ENCODE results near the gene ATP8B3. TPM values are rescaled to one million over a fixed set of nuclear protein-coding genes. Genes with fewer than 3 reads are reported as not detected.

Gene ATP8B3, protein sequence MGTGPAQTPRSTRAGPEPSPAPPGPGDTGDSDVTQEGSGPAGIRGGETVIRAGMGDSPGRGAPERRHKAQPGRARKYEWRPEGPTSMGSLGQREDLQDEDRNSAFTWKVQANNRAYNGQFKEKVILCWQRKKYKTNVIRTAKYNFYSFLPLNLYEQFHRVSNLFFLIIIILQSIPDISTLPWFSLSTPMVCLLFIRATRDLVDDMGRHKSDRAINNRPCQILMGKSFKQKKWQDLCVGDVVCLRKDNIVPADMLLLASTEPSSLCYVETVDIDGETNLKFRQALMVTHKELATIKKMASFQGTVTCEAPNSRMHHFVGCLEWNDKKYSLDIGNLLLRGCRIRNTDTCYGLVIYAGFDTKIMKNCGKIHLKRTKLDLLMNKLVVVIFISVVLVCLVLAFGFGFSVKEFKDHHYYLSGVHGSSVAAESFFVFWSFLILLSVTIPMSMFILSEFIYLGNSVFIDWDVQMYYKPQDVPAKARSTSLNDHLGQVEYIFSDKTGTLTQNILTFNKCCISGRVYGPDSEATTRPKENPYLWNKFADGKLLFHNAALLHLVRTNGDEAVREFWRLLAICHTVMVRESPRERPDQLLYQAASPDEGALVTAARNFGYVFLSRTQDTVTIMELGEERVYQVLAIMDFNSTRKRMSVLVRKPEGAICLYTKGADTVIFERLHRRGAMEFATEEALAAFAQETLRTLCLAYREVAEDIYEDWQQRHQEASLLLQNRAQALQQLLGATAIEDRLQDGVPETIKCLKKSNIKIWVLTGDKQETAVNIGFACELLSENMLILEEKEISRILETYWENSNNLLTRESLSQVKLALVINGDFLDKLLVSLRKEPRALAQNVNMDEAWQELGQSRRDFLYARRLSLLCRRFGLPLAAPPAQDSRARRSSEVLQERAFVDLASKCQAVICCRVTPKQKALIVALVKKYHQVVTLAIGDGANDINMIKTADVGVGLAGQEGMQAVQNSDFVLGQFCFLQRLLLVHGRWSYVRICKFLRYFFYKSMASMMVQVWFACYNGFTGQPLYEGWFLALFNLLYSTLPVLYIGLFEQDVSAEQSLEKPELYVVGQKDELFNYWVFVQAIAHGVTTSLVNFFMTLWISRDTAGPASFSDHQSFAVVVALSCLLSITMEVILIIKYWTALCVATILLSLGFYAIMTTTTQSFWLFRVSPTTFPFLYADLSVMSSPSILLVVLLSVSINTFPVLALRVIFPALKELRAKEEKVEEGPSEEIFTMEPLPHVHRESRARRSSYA (N-terminal part only)
- total RNA-seq: 4.6 and 5.5 TPM in 2 replicates

DNA sequence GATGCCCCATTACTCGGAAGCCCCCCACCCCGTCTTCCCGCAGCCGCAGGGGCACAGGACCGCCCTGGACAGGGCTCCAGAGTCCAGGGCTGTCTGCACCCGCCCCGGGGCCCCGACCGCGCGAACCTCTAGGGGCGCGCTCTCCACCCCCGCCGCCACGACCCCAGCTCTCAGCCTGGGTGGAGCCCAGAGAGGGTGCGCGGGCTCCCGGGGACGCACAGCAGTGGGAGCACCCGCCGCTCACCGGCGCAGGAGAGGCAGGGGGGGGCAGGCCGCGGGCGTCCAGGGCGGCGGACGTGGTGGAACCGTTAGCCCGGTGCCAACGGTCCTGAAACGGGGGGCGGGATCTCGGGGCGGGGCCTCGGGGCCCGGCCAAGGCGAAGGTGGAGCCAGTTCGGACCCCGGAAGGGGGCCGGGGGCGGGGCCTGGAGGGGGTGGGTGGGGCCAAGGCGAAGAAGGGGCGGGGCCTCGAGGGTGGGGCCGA is at the start of gene ATP8B3:
Gene ATP8B3 (minus strand): TSS at position 335 of the 484 bp plus-strand sequence. CDS start 540 bp downstream, outside the sequence.

DNA sequence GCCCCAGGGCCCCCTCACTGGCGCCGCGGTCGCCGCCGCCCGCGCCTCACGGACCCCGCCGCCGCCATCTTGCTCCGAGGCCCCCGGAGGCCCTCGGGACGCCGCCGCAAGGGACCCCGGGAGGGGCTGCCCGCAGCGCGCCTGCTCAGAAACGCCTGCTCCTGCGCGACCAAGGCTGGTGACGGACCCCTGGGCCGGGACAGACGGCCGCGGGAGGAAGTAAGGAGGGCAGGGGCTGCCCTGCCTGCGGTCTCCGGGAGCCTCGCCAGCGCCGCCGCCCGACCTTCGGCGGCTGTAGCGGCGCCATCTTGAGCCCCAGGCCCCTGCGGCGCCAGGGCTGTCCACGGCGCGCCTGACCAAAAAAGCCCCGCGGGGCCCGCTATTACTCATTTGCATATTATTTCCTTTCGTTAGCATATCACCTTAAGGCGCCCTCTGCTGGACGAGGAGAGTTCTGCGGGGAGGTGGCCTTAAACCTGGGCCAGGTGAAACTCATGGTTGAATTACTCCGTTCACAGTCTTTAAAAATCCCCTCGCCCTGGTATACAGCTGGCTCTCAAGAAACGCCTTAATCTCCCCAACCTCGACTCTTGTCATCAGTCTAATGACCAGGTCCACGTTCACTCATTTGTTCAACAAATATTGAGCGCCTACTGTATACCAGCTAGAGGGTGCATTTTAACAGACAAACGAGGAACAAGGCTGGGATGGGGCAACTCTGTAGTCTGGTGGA is 36.5 kb upstream of the ATP8B3 start, which contains the start of gene REXO1:
Gene REXO1 (minus strand): TSS at position 85 of the 733 bp plus-strand sequence. CDS start 125 bp downstream, outside the sequence.

DNA sequence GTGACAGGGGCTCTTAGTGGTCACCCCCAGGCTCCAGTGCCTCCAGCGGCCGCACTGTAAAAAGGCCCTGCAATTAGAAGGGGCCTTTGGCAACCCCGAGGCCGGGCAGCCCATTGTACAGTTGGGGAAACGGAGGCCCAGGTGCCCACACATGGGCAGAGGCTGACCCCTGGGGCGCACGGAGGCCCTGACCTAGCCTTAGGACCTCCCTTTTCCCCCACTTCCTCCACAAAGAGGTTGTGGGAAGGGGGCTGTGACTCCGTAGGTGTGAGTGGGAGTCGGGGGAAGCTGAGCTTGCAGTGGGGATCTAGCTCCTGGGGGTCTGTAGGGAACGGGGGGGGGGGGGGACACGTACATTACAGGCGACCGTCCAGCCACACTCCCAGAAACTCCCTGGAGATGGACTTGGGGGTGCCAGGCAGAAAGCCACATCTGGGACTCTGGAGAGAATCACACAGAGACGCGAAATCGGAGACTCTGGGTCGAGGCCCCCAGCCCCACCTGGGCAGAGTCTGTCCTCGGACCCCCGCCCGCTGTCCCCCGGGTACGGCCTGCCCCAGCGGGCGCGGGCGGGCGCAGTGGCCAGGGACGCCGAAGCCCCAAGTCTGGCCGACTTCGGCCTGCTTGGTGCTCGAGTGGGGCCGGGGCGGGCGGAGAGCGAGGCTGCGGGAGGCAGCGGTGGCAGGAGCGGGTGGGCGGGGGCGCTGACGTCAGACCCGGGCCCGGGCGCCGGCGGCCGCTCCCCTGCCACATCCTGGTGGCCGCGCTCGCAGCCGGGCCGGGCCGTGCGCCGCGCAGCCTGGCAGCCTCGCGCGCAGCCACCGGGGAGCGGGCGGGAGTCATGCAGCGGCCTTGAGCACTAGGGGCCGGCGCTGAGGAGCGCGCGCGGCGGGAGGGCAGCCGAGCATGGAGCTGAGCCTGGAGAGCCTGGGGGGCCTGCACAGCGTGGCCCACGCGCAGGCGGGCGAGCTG is 59.0 kb downstream of the ATP8B3 start, which contains the start of gene ONECUT3:
Gene ONECUT3 (plus strand): TSS at position 750 of the 972 bp plus-strand sequence. CDS start 157 bp downstream, at position 907.

Other genes with a start within 250 kb of the ATP8B3 start
- 41.9 and 50.9 TPM in 2 replicates for gene MEX3D, start 244.0 kb downstream of the ATP8B3 start, total RNA-seq
- gene MBD3, start 219.4 kb downstream of the ATP8B3 start, total RNA-seq: 120 and 127 TPM in 2 replicates
- gene UQCR11, start 206.8 kb downstream of the ATP8B3 start, total RNA-seq: 97.7 and 103 TPM in 2 replicates
- 170 and 180 TPM in 2 replicates for gene TCF3, start 159.7 kb downstream of the ATP8B3 start, total RNA-seq
- gene ONECUT3, start 58.8 kb downstream of the ATP8B3 start, total RNA-seq: not detected in 2 replicates
- 9.7 and 11.6 TPM in 2 replicates for gene REXO1, start 36.2 kb upstream of the ATP8B3 start, total RNA-seq
- 5.9 and 12.6 TPM in 2 replicates for gene KLF16, start 51.3 kb upstream of the ATP8B3 start, total RNA-seq
- gene ABHD17A, start 73.2 kb upstream of the ATP8B3 start, total RNA-seq: 111 TPM in 2 replicates
- 1.5 and 3.0 TPM in 2 replicates for gene ADAT3, start 93.1 kb upstream of the ATP8B3 start, total RNA-seq
- 70.2 and 71.1 TPM in 2 replicates for gene SCAMP4, start 93.1 kb upstream of the ATP8B3 start, total RNA-seq
- gene CSNK1G2, start 128.9 kb upstream of the ATP8B3 start, total RNA-seq: 63.7 and 75.5 TPM in 2 replicates
- gene BTBD2, start 203.4 kb upstream of the ATP8B3 start, total RNA-seq: 92.8 and 98.6 TPM in 2 replicates
- gene MKNK2, start 239.0 kb upstream of the ATP8B3 start, total RNA-seq: 117 and 123 TPM in 2 replicates